ENCODE results near the gene ATAT1. TPM values are rescaled to one million over a fixed set of nuclear protein-coding genes. Genes with fewer than 3 reads are reported as not detected.
A peak's percentile ranks its signal among the peaks of the same experiment; 100 is the strongest.
"Not testable (repeated sequence)": the region's sequence is repeated elsewhere in the genome, so short reads cannot be mapped to it uniquely, and the experiment has no call there.

The ATAT1 gene
- total RNA-seq, 1 donor from 2014 or later, result 13.7 TPM

GRCh38 chr6:30656513-30656912 is 29.8 kb downstream of the ATAT1 start:
- no peaks in the 10 kb centered on the region for H3K27me3 ChIP-seq
- DNase-seq (ENCODE audit: low spot score in 2 of 2), result no peak
- no peaks in the 10 kb centered on the region for H3K4me1 ChIP-seq
- no peaks in the 10 kb centered on the region for H3K9me3 ChIP-seq
- no peak for TF ChIP-seq CTCF (IDR thresholded peaks at IDR 0.05)
- peaks cover 84 to 99% of the 10 kb centered on the region in 2 donors for H3K36me3 ChIP-seq
- no peak overlapping the region for H3K4me3 ChIP-seq
- no peak overlapping the region for H3K27ac ChIP-seq
- intact Hi-C loops (cut with DNase I), result no loop called here

- Histone ChIP-seq H3K4me1 (no peaks in the 10 kb centered on the region), H3K27ac (no peak overlapping the region), H3K27me3 (no peaks in the 10 kb centered on the region), H3K9me3 (no peaks in the 10 kb centered on the region), H3K4me3 (no peak overlapping the region), H3K36me3 (peaks cover 85 to 99% of the 10 kb centered on the region in 2 donors)
- no peak for TF ChIP-seq CTCF (IDR thresholded peaks at IDR 0.05)
- no peak for DNase-seq (ENCODE audit: low spot score in 2 of 2)
- intact Hi-C loops (cut with DNase I), result no loop called here
These were observed 30.8 kb downstream of the ATAT1 start for GRCh38 chr6:30657454-30657853.

GRCh38 chr6:30657922-30658321 is 31.2 kb downstream of the ATAT1 start:
- H3K27me3 ChIP-seq; intact Hi-C loops (cut with DNase I); H3K4me3 ChIP-seq; H3K27ac ChIP-seq; H3K4me1 ChIP-seq; DNase-seq (ENCODE audit: low spot score in 2 of 2); H3K9me3 ChIP-seq: not testable (repeated sequence)
- H3K36me3 ChIP-seq, result peaks cover 89 to 99% of the 10 kb centered on the region in 2 donors

- Histone ChIP-seq H3K27me3 (no peaks in the 10 kb centered on the region), H3K4me1 (no peaks in the 10 kb centered on the region), H3K9me3 (no peaks in the 10 kb centered on the region), H3K36me3 (peaks cover 78 to 97% of the 10 kb centered on the region in 2 donors), H3K27ac (no peak overlapping the region), H3K4me3 (no peak overlapping the region)
- intact Hi-C loops (cut with DNase I), result no loop called here
- TF ChIP-seq CTCF (IDR thresholded peaks at IDR 0.05), result no peak
- DNase-seq (ENCODE audit: low spot score in 2 of 2), result no peak
These were observed 38.5 kb downstream of the ATAT1 start for GRCh38 chr6:30664994-30665767.

GRCh38 chr6:30666300-30666699 is 39.6 kb downstream of the ATAT1 start:
- H3K4me1 ChIP-seq; H3K4me3 ChIP-seq; H3K27ac ChIP-seq; H3K9me3 ChIP-seq; intact Hi-C loops (cut with DNase I); DNase-seq (ENCODE audit: low spot score in 2 of 2); H3K27me3 ChIP-seq: not testable (repeated sequence)
- peaks cover 79 to 94% of the 10 kb centered on the region in 2 donors for H3K36me3 ChIP-seq

- peak overlapping the region in 1 of 2 donors; percentile 93 for H3K4me3 ChIP-seq
- H3K4me1 ChIP-seq, result peaks cover 9 to 15% of the 10 kb centered on the region in 2 donors
- no peaks in the 10 kb centered on the region for H3K9me3 ChIP-seq
- H3K27ac ChIP-seq, result no peak overlapping the region
- intact Hi-C loops (cut with DNase I), result no loop called here
- no peak for DNase-seq (ENCODE audit: low spot score in 2 of 2)
- H3K36me3 ChIP-seq, result peaks cover 34 to 51% of the 10 kb centered on the region in 2 donors
- H3K27me3 ChIP-seq, result no peaks in the 10 kb centered on the region
- no peak for TF ChIP-seq CTCF (IDR thresholded peaks at IDR 0.05)
These were observed 44.3 kb downstream of the ATAT1 start for GRCh38 chr6:30670760-30671527.

All from ascending aorta (tissue), 2 donors.